Gastrocnemius medialis (tissue), 4 donors: ENCODE data around the gene ASTN2. TPM values are rescaled to one million over a fixed set of nuclear protein-coding genes. Genes with fewer than 3 reads are reported as not detected.

Source experiments
- ATAC-seq, 2 donors: fragments of 150-250 bp; one replicate each; pipeline ENCODE4 v1.9.1; 2016
- DNase-seq, 2 donors: peaks; one replicate each; pipeline ENCODE4 v3.0.0-alpha.2; 2019
- H3K27ac ChIP-seq, 4 donors: fragments of 200-600 bp; sonication (generic); 1 replicate in 1 of 4; 2 replicates in 3 of 4; pipeline ENCODE4 v1.5.1; 2016 to 2018; ENCODE audit warnings: mild to moderate bottlenecking in 2 of 4, moderate library complexity in 1 of 4
- H3K27me3 ChIP-seq, 3 donors: fragments of 200-600 bp; sonication (generic) in 2 of 3; 1 replicate in 1 of 3; 2 replicates in 2 of 3; pipeline versions ENCODE4 v1.5.1 to v1.6.0; 2016 to 2019; ENCODE audit warnings: mild to moderate bottlenecking in 1 of 3, moderate library complexity in 1 of 3
- H3K36me3 ChIP-seq, 2 donors: fragments of 200-600 bp; sonication (generic) in 1 of 2; one replicate each; pipeline ENCODE4 v1.5.1; 2017 to 2018
- H3K4me1 ChIP-seq, 2 donors: fragments of 200-600 bp; sonication (generic) in 1 of 2; one replicate each; pipeline ENCODE4 v1.5.1; 2016 to 2017; ENCODE audit warnings: mild to moderate bottlenecking in 2 of 2
- H3K4me3 ChIP-seq, 4 donors: fragments of 200-600 bp; sonication (generic) in 3 of 4; 1 replicate in 1 of 4; 2 replicates in 3 of 4; pipeline ENCODE4 v1.5.1; 2016 to 2019; ENCODE audit warnings: mild to moderate bottlenecking in 2 of 4
- H3K9me3 ChIP-seq, 3 donors: fragments of 200-600 bp; sonication (generic) in 2 of 3; 1 replicate in 1 of 3; 2 replicates in 2 of 3; pipeline ENCODE4 v1.5.1; 2016 to 2019
- CTCF ChIP-seq, 5 experiments: fragments of 450-650 bp in 3 of 5; fragments of 200-600 bp in 2 of 5; sonication (generic) in 2 of 5; IDR thresholded peaks in 4 of 5; conservative IDR thresholded peaks in 1 of 5; 1 replicate in 4 of 5; 2 replicates in 1 of 5; pipeline ENCODE4 v1.5.1; 2016 to 2019; ENCODE audit warnings: antibody characterized with exemption in 5 of 5, mild to moderate bottlenecking in 3 of 5, moderate library complexity in 3 of 5
- POLR2A ChIP-seq, 2 donors: fragments of 450-650 bp; IDR thresholded peaks; one replicate each; pipeline ENCODE4 v1.6.1; 2017; ENCODE audit warnings: antibody characterized with exemption in 2 of 2, mild to moderate bottlenecking in 2 of 2, moderate library complexity in 2 of 2
- in situ Hi-C, 4 donors: fragments of 200-750 bp; cut with MboI; loops; one replicate each; pipeline versions ENCODE4 v1.15.0 to v1.8.0; 2017; ENCODE audit warnings: low sequenced_read_pairs in 4 of 4
- intact Hi-C: fragments of 100-400 bp; cut with DNase I; formaldehyde crosslinking; loops from one replicate; pipeline ENCODE4 v1.15.1; 2023; ENCODE audit warnings: low total_unique reads
- total RNA-seq, 4 donors: library from RNA; depleted of rRNA; stranded (reverse); fragments of >200 nt; gene quantifications; one replicate each; pipeline versions ENCODE4 v1.1.0 to v1.2.3, GENCODE V29; 2016

Gene ASTN2
- total RNA-seq, 4 donors from 2014 or later = 2.5 to 4.6 (median 3.7) TPM

- Histone ChIP-seq H3K27me3 (no peaks in the 10 kb centered on the region), H3K9me3 (no peaks in the 10 kb centered on the region), H3K4me1 (no peaks in the 10 kb centered on the region), H3K36me3 (no peaks in the 10 kb centered on the region), H3K4me3 (no peak overlapping the region), H3K27ac (no peak overlapping the region)
- no peak for TF ChIP-seq CTCF (IDR thresholded peaks at IDR 0.05 in 4 of 5, conservative IDR thresholded peaks at IDR 0.05 in 1 of 5)
- TF ChIP-seq POLR2A (IDR thresholded peaks at IDR 0.05) = no peak
- ATAC-seq (no peak), DNase-seq (no peak)
- intact Hi-C loops = no loop called here
- in situ Hi-C loops = no loop called here
Measured at GRCh38 chr9:117088140-117088539, 326.7 kb downstream of the ASTN2 start.

GRCh38 chr9:117084221-117084620, 330.6 kb downstream of the ASTN2 start:
- DNase-seq = no peak
- H3K27me3 ChIP-seq = no peaks in the 10 kb centered on the region
- TF ChIP-seq POLR2A (IDR thresholded peaks at IDR 0.05) (no peak), CTCF (IDR thresholded peaks at IDR 0.05 in 4 of 5, conservative IDR thresholded peaks at IDR 0.05 in 1 of 5) (no peak)
- H3K4me1 ChIP-seq = no peaks in the 10 kb centered on the region
- no peaks in the 10 kb centered on the region for H3K36me3 ChIP-seq
- in situ Hi-C loops (no loop called here), intact Hi-C loops (no loop called here)
- H3K4me3 ChIP-seq = no peak overlapping the region
- no peak for ATAC-seq
- H3K27ac ChIP-seq = no peak overlapping the region
- no peaks in the 10 kb centered on the region for H3K9me3 ChIP-seq

DNA sequence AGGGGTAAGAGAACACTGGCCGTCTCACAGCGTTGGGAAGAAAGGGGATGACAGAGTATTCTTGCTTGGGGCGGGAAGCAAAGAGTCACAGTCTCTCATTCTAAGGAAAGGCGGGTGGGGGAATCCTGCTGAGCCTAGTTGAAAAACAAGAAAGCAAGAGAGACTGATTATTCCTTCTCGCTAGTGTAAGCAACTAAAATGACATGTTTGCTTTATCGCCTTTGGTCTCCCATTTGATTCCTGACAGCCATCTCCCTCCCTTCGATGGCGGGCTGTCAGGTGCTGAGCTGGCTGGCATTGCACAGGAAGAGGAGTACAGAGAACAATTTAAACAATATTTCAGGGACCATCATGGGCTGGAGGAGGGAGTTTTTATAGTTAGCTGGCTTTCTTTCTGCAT, 331.3 kb downstream of the ASTN2 start:
- Histone ChIP-seq H3K9me3 (no peaks in the 10 kb centered on the region), H3K36me3 (no peaks in the 10 kb centered on the region), H3K4me1 (no peaks in the 10 kb centered on the region), H3K27me3 (no peaks in the 10 kb centered on the region), H3K4me3 (no peak overlapping the region), H3K27ac (no peak overlapping the region)
- intact Hi-C loops = no loop called here
- in situ Hi-C loops = no loop called here
- ATAC-seq = no peak
- TF ChIP-seq CTCF (IDR thresholded peaks at IDR 0.05 in 4 of 5, conservative IDR thresholded peaks at IDR 0.05 in 1 of 5) (no peak), POLR2A (IDR thresholded peaks at IDR 0.05) (no peak)
- DNase-seq = no peak

DNA sequence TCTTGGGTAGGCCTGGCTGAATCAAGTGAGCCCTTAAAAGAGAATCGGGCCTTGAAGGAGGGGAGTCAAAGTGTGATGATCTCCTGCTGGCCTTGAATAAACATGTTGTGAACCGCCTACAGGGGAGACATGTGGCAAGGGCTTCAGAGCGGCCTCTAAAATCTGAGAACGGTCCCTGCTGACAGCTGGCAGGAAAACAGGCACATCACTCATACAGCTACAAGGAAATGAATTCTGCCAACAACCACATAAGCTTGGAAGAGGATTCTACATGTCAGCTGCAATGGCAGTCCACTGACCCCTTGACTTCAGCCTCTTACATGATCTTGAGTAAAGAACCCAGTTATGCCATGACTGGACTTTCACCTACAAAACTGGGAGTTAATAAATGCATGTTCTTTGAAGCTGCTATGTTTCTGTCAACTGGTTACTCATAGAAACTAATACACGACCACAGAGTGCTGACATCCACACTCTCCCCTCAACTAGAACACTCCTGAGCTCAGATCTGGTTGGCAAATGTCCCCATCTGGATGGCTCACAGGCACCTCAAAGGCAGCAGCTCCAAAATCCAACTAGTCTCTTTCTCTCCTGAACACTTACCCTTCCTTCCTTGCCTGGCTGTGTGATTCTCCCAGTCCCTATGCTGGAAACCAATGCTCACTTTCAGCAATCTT, 333.1 kb downstream of the ASTN2 start:
- in situ Hi-C loops = no loop called here
- H3K4me1 ChIP-seq = no peaks in the 10 kb centered on the region
- no peaks in the 10 kb centered on the region for H3K27me3 ChIP-seq
- DNase-seq = no peak
- H3K4me3 ChIP-seq = no peak overlapping the region
- TF ChIP-seq POLR2A (IDR thresholded peaks at IDR 0.05) (no peak), CTCF (IDR thresholded peaks at IDR 0.05 in 4 of 5, conservative IDR thresholded peaks at IDR 0.05 in 1 of 5) (no peak)
- H3K9me3 ChIP-seq = no peaks in the 10 kb centered on the region
- H3K36me3 ChIP-seq = no peaks in the 10 kb centered on the region
- intact Hi-C loops = no loop called here
- H3K27ac ChIP-seq = no peak overlapping the region
- ATAC-seq = no peak
